ENCODE measurements around the gene UBE2G1.

DNA sequence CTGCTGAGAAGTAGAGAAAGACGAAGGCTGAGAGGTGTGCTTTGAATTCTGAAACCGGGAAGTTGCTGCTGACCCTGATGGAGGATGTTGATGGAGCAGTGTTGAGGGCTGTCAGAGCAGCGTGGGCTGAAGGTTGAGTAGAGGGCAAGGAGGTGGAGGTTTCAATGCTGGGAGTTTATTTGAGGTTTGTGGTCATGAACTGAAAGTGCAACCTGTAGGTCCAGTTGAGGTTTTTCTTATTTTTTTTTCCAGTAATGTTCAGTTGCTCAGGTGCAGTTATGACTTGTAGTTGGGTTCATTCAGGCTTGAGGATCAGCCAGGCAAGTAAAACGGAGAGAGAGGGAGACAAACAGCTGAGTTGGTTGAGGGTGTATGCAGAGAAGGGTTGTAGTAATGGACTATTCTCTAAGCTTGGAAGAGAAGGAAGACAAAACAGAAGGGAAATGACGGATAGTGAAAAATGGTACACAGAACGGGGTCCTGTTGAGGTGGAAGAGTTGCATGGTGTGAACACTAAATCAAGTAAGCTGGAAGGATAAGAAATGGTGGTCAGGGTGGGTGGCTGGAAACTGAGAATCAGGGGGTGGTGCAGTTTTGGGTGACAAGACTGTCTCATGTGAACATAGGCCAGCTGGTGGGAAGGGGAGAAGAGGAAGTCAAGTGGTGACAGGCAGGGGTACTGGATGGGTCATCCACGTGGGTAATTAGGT, 8.7 kb upstream of the UBE2G1 start:
- TF ChIP-seq CTCF (IDR thresholded peaks at IDR 0.05) (no peak), POLR2A (IDR thresholded peaks at IDR 0.05) (no peak)

Measured in esophagus squamous epithelium (tissue), 4 donors.